ENCODE data around the gene FMOD.

FMOD gene

GRCh38 chr1:203353486-203353885 is 2.6 kb upstream of the FMOD start:
- Histone ChIP-seq H3K27ac (no peak overlapping the region), H3K36me3 (ENCODE audit: insufficient read depth, low read length) (no peaks in the 10 kb centered on the region), H3K4me3 (no peak overlapping the region), H3K9me3 (ENCODE audit: low read depth, low read length) (no peaks in the 10 kb centered on the region), H3K9ac (ENCODE audit: insufficient read length) (no peak overlapping the region)
- no peak for DNase-seq (ENCODE audit: low read depth, low spot score)
- no peak for TF ChIP-seq POLR2AphosphoS5 (IDR thresholded peaks at IDR 0.05; ENCODE audit: borderline replicate concordance, low read depth, low read length)

- Histone ChIP-seq H3K27ac (no peak overlapping the region), H3K9ac (ENCODE audit: insufficient read length) (no peak overlapping the region), H3K4me3 (no peak overlapping the region), H3K36me3 (ENCODE audit: insufficient read depth, low read length) (no peaks in the 10 kb centered on the region), H3K9me3 (ENCODE audit: low read depth, low read length) (no peaks in the 10 kb centered on the region)
- no peak for TF ChIP-seq EZH2 (IDR thresholded peaks at IDR 0.05)
- no peak for TF ChIP-seq POLR2AphosphoS5 (IDR thresholded peaks at IDR 0.05; ENCODE audit: borderline replicate concordance, low read depth, low read length)
- no peak for TF ChIP-seq FOXP2 (optimal IDR thresholded peaks at IDR 0.05; ENCODE audit: control extremely low read depth, extremely low read length, insufficient read depth)
- no peak for DNase-seq (ENCODE audit: low read depth, low spot score)
Observed at GRCh38 chr1:203349773-203350524, 973 bp downstream of the FMOD start.

- H3K27ac ChIP-seq, result no peak overlapping the region
- TF ChIP-seq POLR2AphosphoS5 (IDR thresholded peaks at IDR 0.05; ENCODE audit: borderline replicate concordance, low read depth, low read length) (no peak), EZH2 (IDR thresholded peaks at IDR 0.05) (no peak), FOXP2 (optimal IDR thresholded peaks at IDR 0.05; ENCODE audit: control extremely low read depth, extremely low read length, insufficient read depth) (no peak)
- DNase-seq (ENCODE audit: low read depth, low spot score), result no peak
- no peak overlapping the region for H3K4me3 ChIP-seq
- no peak overlapping the region for H3K9ac ChIP-seq (ENCODE audit: insufficient read length)
- H3K9me3 ChIP-seq (ENCODE audit: low read depth, low read length), result no peaks in the 10 kb centered on the region
- no peaks in the 10 kb centered on the region for H3K36me3 ChIP-seq (ENCODE audit: insufficient read depth, low read length)
Observed at GRCh38 chr1:203349166-203349565, 1.8 kb downstream of the FMOD start.

- Histone ChIP-seq H3K9me3 (ENCODE audit: low read depth, low read length) (no peaks in the 10 kb centered on the region), H3K27ac (no peak overlapping the region), H3K36me3 (ENCODE audit: insufficient read depth, low read length) (no peaks in the 10 kb centered on the region), H3K9ac (ENCODE audit: insufficient read length) (no peak overlapping the region), H3K4me3 (no peak overlapping the region)
- no peak for TF ChIP-seq POLR2AphosphoS5 (IDR thresholded peaks at IDR 0.05; ENCODE audit: borderline replicate concordance, low read depth, low read length)
- TF ChIP-seq EZH2 (IDR thresholded peaks at IDR 0.05), result no peak
- no peak for TF ChIP-seq FOXP2 (optimal IDR thresholded peaks at IDR 0.05; ENCODE audit: control extremely low read depth, extremely low read length, insufficient read depth)
- no peak for DNase-seq (ENCODE audit: low read depth, low spot score)
Observed at GRCh38 chr1:203346769-203347102, 4.2 kb downstream of the FMOD start.

GRCh38 chr1:203346060-203346768 is 4.7 kb downstream of the FMOD start:
- no peak for TF ChIP-seq EZH2 (IDR thresholded peaks at IDR 0.05)
- no peak for TF ChIP-seq FOXP2 (optimal IDR thresholded peaks at IDR 0.05; ENCODE audit: control extremely low read depth, extremely low read length, insufficient read depth)
- TF ChIP-seq POLR2AphosphoS5 (IDR thresholded peaks at IDR 0.05; ENCODE audit: borderline replicate concordance, low read depth, low read length), result no peak
- no peak overlapping the region for H3K4me3 ChIP-seq
- H3K9ac ChIP-seq (ENCODE audit: insufficient read length), result no peak overlapping the region
- H3K27ac ChIP-seq, result no peak overlapping the region
- DNase-seq (ENCODE audit: low read depth, low spot score), result no peak
- no peaks in the 10 kb centered on the region for H3K9me3 ChIP-seq (ENCODE audit: low read depth, low read length)
- H3K36me3 ChIP-seq (ENCODE audit: insufficient read depth, low read length), result no peaks in the 10 kb centered on the region

GRCh38 chr1:203343956-203344754 is 6.8 kb downstream of the FMOD start:
- DNase-seq (ENCODE audit: low read depth, low spot score), result no peak
- Histone ChIP-seq H3K4me3 (no peak overlapping the region), H3K9me3 (ENCODE audit: low read depth, low read length) (no peaks in the 10 kb centered on the region), H3K9ac (ENCODE audit: insufficient read length) (no peak overlapping the region), H3K36me3 (ENCODE audit: insufficient read depth, low read length) (no peaks in the 10 kb centered on the region), H3K27ac (no peak overlapping the region)
- TF ChIP-seq FOXP2 (optimal IDR thresholded peaks at IDR 0.05; ENCODE audit: control extremely low read depth, extremely low read length, insufficient read depth) (no peak), POLR2AphosphoS5 (IDR thresholded peaks at IDR 0.05; ENCODE audit: borderline replicate concordance, low read depth, low read length) (no peak), EZH2 (IDR thresholded peaks at IDR 0.05) (no peak)

GRCh38 chr1:203342192-203342940 is 8.6 kb downstream of the FMOD start:
- no peak for TF ChIP-seq POLR2AphosphoS5 (IDR thresholded peaks at IDR 0.05; ENCODE audit: borderline replicate concordance, low read depth, low read length)
- TF ChIP-seq FOXP2 (optimal IDR thresholded peaks at IDR 0.05; ENCODE audit: control extremely low read depth, extremely low read length, insufficient read depth), result no peak
- no peak for TF ChIP-seq EZH2 (IDR thresholded peaks at IDR 0.05)
- H3K27ac ChIP-seq, result no peak overlapping the region
- DNase-seq (ENCODE audit: low read depth, low spot score), result no peak

More at GRCh38 chr1:203342192-203342940, 8.6 kb downstream of the FMOD start:
- no peak overlapping the region for H3K9ac ChIP-seq (ENCODE audit: insufficient read length)
- no peak overlapping the region for H3K4me3 ChIP-seq
- no peaks in the 10 kb centered on the region for H3K9me3 ChIP-seq (ENCODE audit: low read depth, low read length)
- no peaks in the 10 kb centered on the region for H3K36me3 ChIP-seq (ENCODE audit: insufficient read depth, low read length)
